Neural progenitor cell (in vitro differentiated cells): Measurements from ENCODE around the gene DDO.

Experiments used
- CTCF ChIP-seq: fragments of 200-600 bp; sonication (generic); IDR thresholded peaks from 2 replicates; pipeline ENCODE4 v1.5.1; 2017; ENCODE audit warnings: antibody characterized with exemption, mild to moderate bottlenecking
- EZH2 ChIP-seq: fragments of 200-600 bp; sonication (generic); IDR thresholded peaks from 2 replicates; pipeline ENCODE4 v1.6.1; 2017; ENCODE audit warnings: antibody characterized with exemption, mild to moderate bottlenecking, moderate library complexity
- EZH2phosphoT487 ChIP-seq: fragments of 200-600 bp; sonication (generic); IDR thresholded peaks from 2 replicates; pipeline ENCODE4 v1.6.1; 2017; ENCODE audit warnings: antibody characterized with exemption

DNA sequence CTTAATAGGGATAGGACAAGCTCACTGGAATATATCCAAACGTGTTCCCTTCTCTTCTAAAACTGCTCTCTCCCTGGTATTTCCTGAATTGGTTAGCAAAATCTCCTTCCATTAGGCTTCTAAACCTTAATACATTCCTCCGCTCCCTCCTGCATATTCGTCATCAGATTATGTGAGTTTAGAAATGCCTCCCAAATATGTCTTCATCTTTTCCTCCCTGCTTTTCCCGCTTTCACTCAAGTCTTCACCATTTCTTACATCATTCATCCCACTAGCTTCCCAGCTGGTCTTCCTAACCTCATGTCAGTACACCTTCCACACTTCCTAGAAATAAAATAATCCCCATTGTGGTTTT is 34.1 kb upstream of the DDO start:
- no peak for TF ChIP-seq EZH2phosphoT487
- no peak for TF ChIP-seq CTCF
- no peak for TF ChIP-seq EZH2
